Subcutaneous abdominal adipose tissue (tissue), 5 donors: ENCODE results near the gene C16orf89.

Source experiments
- H3K27ac ChIP-seq: one replicate; pipeline ENCODE4 v1.7.0; 2013; ENCODE audit warnings: low read depth, mild to moderate bottlenecking, inconsistent platforms, low read length, moderate library complexity
- H3K27me3 ChIP-seq, 5 donors: one replicate each; pipeline ENCODE4 v1.7.0; 2013; ENCODE audit warnings: low read length in 5 of 5, inconsistent platforms in 1 of 5; ENCODE audit not compliant: control insufficient read depth in 5 of 5, insufficient read depth in 4 of 5
- H3K36me3 ChIP-seq, 5 donors: one replicate each; pipeline ENCODE4 v1.7.0; 2013; ENCODE audit warnings: low read length in 5 of 5; ENCODE audit not compliant: control insufficient read depth in 5 of 5, insufficient read depth in 5 of 5
- H3K4me1 ChIP-seq, 5 donors: one replicate each; pipeline ENCODE4 v1.7.0; 2013; ENCODE audit warnings: low read length in 5 of 5, mild to moderate bottlenecking in 3 of 5, moderate library complexity in 1 of 5; ENCODE audit not compliant: control insufficient read depth in 5 of 5, insufficient read depth in 5 of 5
- H3K4me3 ChIP-seq, 5 donors: one replicate each; pipeline ENCODE4 v1.7.0; 2013; ENCODE audit warnings: low read length in 5 of 5, low read depth in 1 of 5
- H3K9ac ChIP-seq, 5 donors: one replicate each; pipeline ENCODE4 v1.7.0; 2013; ENCODE audit warnings: low read length in 5 of 5, mild to moderate bottlenecking in 4 of 5, moderate library complexity in 3 of 5
- H3K9me3 ChIP-seq, 5 donors: one replicate each; pipeline ENCODE4 v1.7.0; 2013; ENCODE audit warnings: low read length in 5 of 5; ENCODE audit not compliant: control insufficient read depth in 5 of 5
- donor health status: healthy.
- donor health status: healthy.
- donor health status: healthy.
- donor health status: healthy.
- donor health status: healthy.

Gene C16orf89

GRCh38 chr16:5019775-5020174 is 46.0 kb downstream of the C16orf89 start:
- peaks cover 0 to 5% (median 0%) of the 10 kb centered on the region in 5 donors for H3K4me1 ChIP-seq
- peaks cover 0 to under 1% (median 0%) of the 10 kb centered on the region in 5 donors for H3K36me3 ChIP-seq
- H3K4me3 ChIP-seq = no peak overlapping the region
- peaks cover 0 to 9% (median 2%) of the 10 kb centered on the region in 5 donors for H3K27me3 ChIP-seq
- H3K9me3 ChIP-seq = no peaks in the 10 kb centered on the region
- no peak overlapping the region for H3K9ac ChIP-seq
- H3K27ac ChIP-seq = no peak overlapping the region

- Histone ChIP-seq H3K4me1 (peaks cover 0 to 5% (median 0%) of the 10 kb centered on the region in 5 donors), H3K27ac (no peak overlapping the region), H3K4me3 (no peak overlapping the region), H3K36me3 (no peaks in the 10 kb centered on the region), H3K9me3 (no peaks in the 10 kb centered on the region), H3K27me3 (peaks cover 0 to 12% (median 2%) of the 10 kb centered on the region in 5 donors), H3K9ac (no peak overlapping the region)
Measured at GRCh38 chr16:5018793-5019192, 47.0 kb downstream of the C16orf89 start.

DNA sequence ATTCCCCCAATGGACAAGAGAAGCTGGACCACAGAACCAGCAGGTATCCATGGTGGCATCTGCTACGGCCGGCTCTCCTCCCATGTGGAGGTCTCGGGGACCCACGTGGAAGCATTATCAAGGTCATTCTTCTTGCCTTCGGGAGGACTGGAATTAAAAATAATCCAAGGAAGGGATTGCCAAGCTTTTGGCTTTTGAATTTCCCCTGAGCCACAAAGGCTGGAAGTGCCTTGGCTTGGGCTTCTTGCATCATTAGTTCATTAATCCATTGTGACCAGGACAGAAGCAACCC is 48.1 kb downstream of the C16orf89 start:
- Histone ChIP-seq H3K9me3 (no peaks in the 10 kb centered on the region), H3K4me1 (peaks cover 0 to 5% (median 0%) of the 10 kb centered on the region in 5 donors), H3K27ac (no peak overlapping the region), H3K4me3 (no peak overlapping the region), H3K27me3 (peaks cover 0 to 12% (median 2%) of the 10 kb centered on the region in 5 donors), H3K36me3 (no peaks in the 10 kb centered on the region), H3K9ac (no peak overlapping the region)

DNA sequence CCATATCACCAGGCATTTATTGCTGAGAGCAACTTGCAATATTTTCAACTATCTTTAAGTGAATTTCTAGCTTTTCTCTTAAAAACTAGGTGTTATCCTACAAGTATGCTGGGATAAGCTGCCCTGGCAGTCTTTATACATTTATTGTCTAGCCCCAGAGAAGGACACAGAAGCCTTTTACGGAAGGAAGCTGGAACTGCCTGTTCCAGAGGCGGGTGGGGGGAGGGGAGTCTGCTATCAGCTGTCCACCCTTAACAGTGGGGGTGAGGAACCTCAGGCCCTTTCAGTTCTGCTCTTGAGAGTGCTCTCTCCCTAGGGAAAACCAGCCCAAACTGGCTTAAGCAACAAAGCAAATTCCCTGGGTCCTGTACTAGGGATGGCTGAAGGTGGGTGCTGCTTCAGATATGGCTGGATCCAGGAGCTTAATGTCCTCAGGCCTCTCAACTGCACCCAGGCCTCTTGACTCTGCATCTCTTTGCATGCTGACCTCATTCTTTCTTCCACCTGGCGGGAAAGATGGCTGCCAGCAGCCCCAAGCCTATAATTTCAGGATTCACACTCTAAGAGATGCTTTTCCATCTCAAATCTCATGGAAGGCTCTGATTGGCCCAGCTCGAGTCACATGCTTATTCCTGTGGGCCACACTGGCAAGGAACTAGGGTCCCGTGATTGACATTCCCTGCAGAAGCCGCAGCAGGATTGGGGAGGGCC is 48.6 kb downstream of the C16orf89 start:
- Histone ChIP-seq H3K4me1 (peaks cover 0 to 5% (median 0%) of the 10 kb centered on the region in 5 donors), H3K27me3 (peaks cover 0 to 12% (median 4%) of the 10 kb centered on the region in 5 donors), H3K27ac (no peak overlapping the region), H3K9me3 (no peaks in the 10 kb centered on the region), H3K9ac (no peak overlapping the region), H3K4me3 (no peak overlapping the region), H3K36me3 (no peaks in the 10 kb centered on the region)

GRCh38 chr16:5015887-5016286 is 49.9 kb downstream of the C16orf89 start:
- Histone ChIP-seq H3K36me3 (no peaks in the 10 kb centered on the region), H3K9ac (no peak overlapping the region), H3K9me3 (no peaks in the 10 kb centered on the region), H3K27me3 (peaks cover 0 to 13% (median 4%) of the 10 kb centered on the region in 5 donors), H3K4me3 (no peak overlapping the region), H3K27ac (no peak overlapping the region), H3K4me1 (peaks cover 0 to 5% (median 0%) of the 10 kb centered on the region in 5 donors)

DNA sequence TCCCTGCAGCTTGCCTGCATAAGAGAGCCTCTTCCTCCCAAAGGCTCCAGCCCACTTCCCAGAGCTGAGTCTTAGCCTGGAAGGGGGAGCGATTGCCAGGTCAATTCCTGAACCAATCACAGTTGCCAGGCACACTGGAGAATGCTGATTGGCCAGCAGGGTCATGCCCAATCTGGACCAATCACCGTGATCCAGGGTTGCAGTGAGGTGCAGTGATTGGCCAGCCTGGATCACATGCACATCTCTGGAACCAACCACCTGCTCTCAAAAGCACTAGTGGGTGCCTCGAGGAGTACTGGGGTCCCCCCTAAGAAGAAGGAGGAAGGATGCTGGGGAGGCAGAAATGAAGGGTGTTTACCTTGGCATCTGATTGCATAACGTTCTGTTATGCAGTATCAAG is 50.4 kb downstream of the C16orf89 start:
- H3K27ac ChIP-seq = no peak overlapping the region

GRCh38 chr16:5012887-5013286 is 52.9 kb downstream of the C16orf89 start:
- Histone ChIP-seq H3K9me3 (no peaks in the 10 kb centered on the region), H3K4me1 (peaks cover 0 to 5% (median 0%) of the 10 kb centered on the region in 5 donors), H3K36me3 (no peaks in the 10 kb centered on the region), H3K27me3 (peaks cover 2 to 10% (median 6%) of the 10 kb centered on the region in 5 donors), H3K27ac (no peak overlapping the region), H3K9ac (no peak overlapping the region), H3K4me3 (no peak overlapping the region)

More for the DNA sequence above, 50.4 kb downstream of the C16orf89 start:
- peaks cover under 1 to 12% (median 5%) of the 10 kb centered on the region in 5 donors for H3K27me3 ChIP-seq
- no peaks in the 10 kb centered on the region for H3K36me3 ChIP-seq
- peaks cover 0 to 5% (median 0%) of the 10 kb centered on the region in 5 donors for H3K4me1 ChIP-seq
- H3K9ac ChIP-seq = no peak overlapping the region
- no peaks in the 10 kb centered on the region for H3K9me3 ChIP-seq
- no peak overlapping the region for H3K4me3 ChIP-seq

DNA sequence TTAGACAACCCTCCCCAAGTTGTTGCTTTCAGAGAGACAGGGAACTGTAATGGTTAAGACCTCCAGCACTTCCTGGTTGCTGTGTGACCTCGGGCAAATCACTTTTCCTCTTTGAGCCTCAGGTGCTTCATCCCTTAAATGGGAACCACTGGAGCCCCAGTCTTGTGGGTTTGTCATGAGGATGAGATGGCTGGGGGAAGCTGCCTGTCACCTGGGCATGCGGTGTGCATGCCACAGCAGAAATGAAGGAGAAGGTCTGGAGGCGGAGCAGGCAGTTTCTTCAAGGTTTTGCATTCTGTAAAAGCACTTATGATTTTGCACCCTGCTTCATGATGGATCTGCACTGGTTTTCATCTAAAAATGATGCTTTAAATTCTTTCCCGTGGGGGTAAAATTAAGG is 54.1 kb downstream of the C16orf89 start:
- Histone ChIP-seq H3K27me3 (peaks cover 0 to 10% (median 6%) of the 10 kb centered on the region in 5 donors), H3K36me3 (no peaks in the 10 kb centered on the region), H3K4me1 (no peaks in the 10 kb centered on the region), H3K4me3 (no peak overlapping the region), H3K9ac (no peak overlapping the region), H3K9me3 (no peaks in the 10 kb centered on the region), H3K27ac (no peak overlapping the region)

DNA sequence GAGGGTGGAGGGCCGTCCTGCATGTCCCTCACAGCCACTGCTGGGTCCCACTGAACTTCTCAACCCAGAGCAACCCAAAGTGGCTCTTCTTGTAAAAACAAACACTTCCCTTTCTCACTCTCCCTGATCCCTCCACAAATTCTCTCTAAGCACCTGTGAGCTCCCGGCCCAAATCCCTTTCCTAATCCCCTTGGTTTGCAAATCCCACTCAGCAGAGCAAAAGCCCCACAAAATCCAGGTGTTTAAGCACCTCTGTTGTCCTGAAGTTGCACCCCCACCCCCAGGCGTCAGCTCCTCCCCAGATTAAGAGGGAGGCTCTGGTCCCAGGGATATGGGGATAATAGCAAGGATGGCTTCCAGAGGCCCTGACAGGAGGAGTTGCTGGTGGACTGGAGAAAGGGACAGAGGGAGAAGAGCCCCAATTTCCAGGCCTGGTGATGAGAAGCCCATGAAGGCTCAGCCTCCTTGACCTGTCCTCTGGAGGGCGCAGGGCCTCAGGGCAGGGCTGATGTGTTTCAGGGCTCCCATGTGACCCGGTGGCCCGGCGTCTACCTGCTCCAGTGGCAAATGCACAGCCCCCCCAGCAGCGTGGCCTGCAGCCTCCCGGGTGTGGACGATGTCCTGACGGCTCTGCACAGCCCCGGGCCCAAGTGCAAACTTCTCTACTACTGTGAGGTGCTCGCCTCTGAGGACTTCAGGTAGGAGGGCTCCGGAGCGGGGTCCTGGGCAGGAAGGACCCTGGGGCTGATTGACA is 55.0 kb downstream of the C16orf89 start:
- Histone ChIP-seq H3K9ac (no peak overlapping the region), H3K27ac (no peak overlapping the region), H3K4me3 (no peak overlapping the region), H3K27me3 (peaks cover 0 to 10% (median 6%) of the 10 kb centered on the region in 5 donors), H3K9me3 (no peaks in the 10 kb centered on the region), H3K4me1 (no peaks in the 10 kb centered on the region), H3K36me3 (no peaks in the 10 kb centered on the region)

GRCh38 chr16:5008311-5008731 is 57.4 kb downstream of the C16orf89 start:
- H3K4me1 ChIP-seq = no peaks in the 10 kb centered on the region
- H3K27ac ChIP-seq = no peak overlapping the region

More at GRCh38 chr16:5008311-5008731, 57.4 kb downstream of the C16orf89 start:
- Histone ChIP-seq H3K36me3 (no peaks in the 10 kb centered on the region), H3K4me3 (no peak overlapping the region), H3K9me3 (no peaks in the 10 kb centered on the region), H3K9ac (no peak overlapping the region), H3K27me3 (peaks cover 0 to 15% (median 12%) of the 10 kb centered on the region in 5 donors)
